Raji (cell line): ENCODE measurements around the gene NET1.

ENCODE experiments used
- POLR2A ChIP-seq: IDR thresholded peaks from 2 replicates; pipeline ENCODE4 v1.6.1; 2011; ENCODE audit warnings: low read depth, low read length, control low read depth; ENCODE audit not compliant: insufficient read depth

NET1 gene

GRCh38 chr10:5419466-5420094 is 7.2 kb downstream of the NET1 start:
- TF ChIP-seq POLR2A: no peak

GRCh38 chr10:5423771-5424170 is 11.4 kb downstream of the NET1 start:
- no peak for TF ChIP-seq POLR2A

DNA sequence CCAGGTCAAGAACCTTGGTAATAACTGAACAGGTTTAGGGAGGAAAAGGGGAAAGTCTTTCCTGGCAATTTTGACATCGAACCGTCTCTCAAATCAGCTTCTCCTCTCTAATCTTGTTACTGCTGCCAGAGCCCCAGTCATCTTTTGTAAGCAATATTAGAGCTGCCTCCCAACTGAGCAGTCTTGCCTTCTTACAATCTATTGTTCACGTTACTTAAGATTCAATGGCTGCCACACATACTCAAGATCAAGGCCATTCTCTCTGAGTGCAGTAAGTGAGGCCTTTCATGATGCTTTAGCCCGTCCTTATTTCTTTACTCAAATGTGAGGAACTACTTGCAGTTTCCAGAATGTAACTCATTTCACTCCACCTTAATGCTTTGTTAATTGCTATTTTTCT is 12.4 kb downstream of the NET1 start:
- TF ChIP-seq POLR2A: no peak

- TF ChIP-seq POLR2A: no peak
Observed at GRCh38 chr10:5428133-5428532, 15.8 kb downstream of the NET1 start.

GRCh38 chr10:5433182-5433581 is 20.8 kb downstream of the NET1 start:
- TF ChIP-seq POLR2A: no peak

DNA sequence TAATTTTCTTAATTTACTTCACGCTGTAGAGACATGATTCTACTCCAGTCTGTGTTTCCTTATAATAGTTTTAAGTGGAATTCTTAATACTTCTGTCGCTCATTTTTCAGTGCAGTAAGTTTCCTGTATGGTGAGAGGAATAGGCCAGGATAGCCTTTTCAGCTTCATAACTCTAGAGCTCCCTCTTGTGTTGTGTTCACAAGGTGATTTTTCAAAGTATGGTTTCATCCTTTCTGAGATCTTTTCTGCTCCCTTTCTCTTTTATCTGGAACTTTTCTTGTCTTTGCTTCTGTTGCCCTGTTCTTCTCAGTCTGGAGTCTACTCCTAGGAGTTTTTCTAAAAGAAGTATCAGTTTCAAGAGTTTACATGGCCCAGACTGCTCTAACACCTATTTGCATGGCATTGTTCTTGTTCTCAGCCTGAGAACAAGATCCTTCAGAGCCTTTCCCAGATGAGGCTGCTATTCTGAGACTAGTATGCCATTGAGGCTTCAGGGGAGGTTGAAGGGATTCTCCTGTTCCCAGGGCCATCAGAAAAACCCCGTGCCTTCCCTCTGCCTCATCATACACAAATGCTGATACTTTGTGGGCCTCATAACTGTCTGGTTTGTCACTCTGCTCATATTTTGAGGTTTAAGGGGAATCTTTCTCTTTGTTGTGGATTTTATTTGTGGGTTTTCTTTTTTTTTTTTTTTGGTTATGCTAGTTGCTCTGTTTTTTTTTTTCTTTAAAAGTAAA is 21.8 kb downstream of the NET1 start:
- no peak for TF ChIP-seq POLR2A

- no peak for TF ChIP-seq POLR2A
Observed at GRCh38 chr10:5435328-5435727, 23.0 kb downstream of the NET1 start.

- no peak for TF ChIP-seq POLR2A
Observed at GRCh38 chr10:5440206-5440605, 27.8 kb downstream of the NET1 start.

DNA sequence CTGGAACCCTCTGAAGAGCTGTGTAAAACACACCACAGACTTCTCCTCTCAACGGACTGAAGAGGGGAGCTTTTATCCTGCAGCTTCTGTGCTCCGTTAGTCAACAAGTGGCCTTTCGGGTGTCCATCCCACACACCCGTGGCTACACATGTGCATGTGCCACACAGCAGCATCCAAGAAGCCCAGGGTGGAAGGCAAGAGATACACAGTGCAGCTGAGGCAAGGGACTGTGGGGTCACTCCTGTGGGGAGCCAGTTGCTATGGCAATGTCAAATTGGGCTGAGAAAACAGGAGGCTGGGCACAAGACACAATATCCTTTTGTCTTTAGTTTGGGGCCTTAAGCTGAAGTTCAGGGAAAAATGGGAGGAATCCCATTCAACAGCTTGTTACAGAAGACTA is 28.7 kb downstream of the NET1 start:
- TF ChIP-seq POLR2A: no peak

GRCh38 chr10:5442065-5442989 is 30.0 kb downstream of the NET1 start:
- no peak for TF ChIP-seq POLR2A

DNA sequence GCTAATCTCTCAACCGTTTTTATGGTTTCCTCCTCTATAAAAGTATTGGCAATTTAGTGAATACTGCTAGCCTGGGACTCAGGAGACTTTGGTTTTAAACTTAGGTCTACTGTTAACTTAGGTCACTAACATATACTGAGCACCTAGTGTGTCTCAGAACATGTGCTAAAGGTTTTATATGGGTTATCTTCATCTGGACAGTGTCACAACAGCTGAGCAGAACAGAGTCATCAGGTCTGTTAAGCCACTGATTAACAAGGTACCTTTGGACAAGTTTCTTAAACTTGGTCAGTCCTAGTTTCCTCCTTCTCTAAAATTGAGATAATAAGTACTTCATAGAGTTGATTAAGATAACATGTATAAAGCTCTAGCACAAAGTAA is 30.6 kb downstream of the NET1 start:
- TF ChIP-seq POLR2A: no peak

GRCh38 chr10:5443429-5443828 is 31.1 kb downstream of the NET1 start:
- TF ChIP-seq POLR2A: no peak

DNA sequence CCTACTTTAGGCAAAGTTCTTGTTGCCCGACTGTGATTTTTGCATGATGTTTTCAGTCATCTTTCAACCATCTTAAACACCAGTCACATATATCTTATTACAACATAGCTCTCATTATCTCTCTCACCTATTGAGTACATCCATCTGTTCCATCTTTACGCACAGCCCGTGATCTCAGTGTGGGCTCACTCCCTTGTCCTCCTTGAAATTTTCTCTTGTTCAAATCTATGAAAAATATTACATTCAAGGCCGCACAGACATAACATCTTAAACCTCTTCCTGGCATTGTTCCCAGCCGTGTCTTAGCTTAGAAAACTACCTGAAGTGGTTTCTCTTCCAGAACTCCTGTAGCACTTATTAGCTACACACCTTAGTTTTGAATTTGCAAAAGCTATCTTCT is 32.6 kb downstream of the NET1 start:
- no peak for TF ChIP-seq POLR2A

DNA sequence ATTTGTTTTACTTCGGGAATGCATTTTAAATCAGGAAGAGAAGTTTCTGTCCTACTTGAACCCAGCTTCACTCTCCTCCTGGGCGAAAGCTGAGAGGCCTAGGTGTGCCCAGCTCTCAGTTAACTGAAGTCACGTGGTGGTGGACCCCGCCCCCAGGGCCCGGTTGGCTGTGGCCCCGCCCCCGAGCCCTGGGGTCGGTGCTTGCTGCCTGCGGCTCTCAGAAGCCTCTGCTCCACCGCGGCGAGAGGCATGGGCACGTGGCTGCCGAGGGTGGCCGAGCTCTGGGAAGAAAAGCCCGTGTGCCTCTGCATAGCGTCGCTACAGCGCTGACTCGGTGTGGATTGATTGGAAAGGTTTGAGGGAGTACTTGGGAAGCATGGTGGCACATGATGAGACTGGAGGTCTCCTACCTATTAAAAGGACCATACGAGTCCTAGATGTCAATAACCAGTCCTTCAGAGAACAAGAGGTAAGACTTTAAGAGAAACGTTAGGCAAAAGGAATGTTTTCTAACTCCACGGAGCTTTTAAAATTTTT is 34.1 kb downstream of the NET1 start:
- TF ChIP-seq POLR2A: peak; percentile 92

DNA sequence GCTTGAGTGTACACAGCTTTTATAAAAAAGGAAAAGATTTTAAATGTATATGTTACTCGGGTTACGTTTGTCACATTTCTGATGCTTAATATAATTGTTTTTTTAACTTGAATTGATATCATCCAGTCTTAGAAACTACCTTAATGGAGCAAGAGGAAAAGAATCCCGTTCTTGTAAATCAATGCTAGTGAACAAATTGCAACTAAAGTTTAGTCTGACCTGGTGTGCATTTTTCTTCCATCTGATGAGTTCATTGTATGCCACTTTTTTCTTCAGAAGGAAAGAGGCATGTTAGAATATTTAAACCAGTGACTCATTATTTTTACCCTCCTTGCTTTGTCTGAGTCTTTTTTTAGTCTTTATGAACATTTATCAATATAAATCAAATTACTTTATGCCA is 34.7 kb downstream of the NET1 start:
- TF ChIP-seq POLR2A: no peak

DNA sequence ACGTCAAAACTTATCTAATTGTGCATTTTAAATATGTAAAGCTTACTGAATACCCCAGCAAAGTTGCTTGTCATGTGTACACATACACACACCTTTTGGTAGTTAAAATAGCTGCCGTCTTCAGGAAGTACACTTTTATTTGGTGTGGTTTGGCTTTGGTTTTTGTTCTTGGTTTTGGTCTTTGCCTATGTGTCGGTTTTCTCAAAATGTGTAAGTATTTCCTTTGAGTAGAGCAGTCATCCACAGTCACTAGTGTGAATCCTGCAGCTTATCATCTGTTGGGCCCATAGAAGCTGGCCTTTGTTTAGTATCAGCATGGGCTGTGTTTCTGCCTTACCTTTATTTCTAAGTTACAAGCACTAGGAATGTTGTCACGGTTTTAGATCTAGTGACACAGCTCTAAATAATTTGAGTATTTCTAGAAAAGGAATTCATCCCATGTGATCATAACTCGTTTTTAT is 35.3 kb downstream of the NET1 start:
- no peak for TF ChIP-seq POLR2A

- TF ChIP-seq POLR2A: no peak
Observed at GRCh38 chr10:5448333-5449001, 36.1 kb downstream of the NET1 start.
